Activated naive CD8-positive, alpha-beta T cell treated with anti-CD3 and anti-CD28 coated beads, Interleukin-2, amount 50 U/mL, for 16 hours (primary cell): ENCODE measurements around the gene TREM1.
"Not testable (repeated sequence)": the region's sequence is repeated elsewhere in the genome, so short reads cannot be mapped to it uniquely, and the experiment has no call there.

ENCODE experiments used
- DNase-seq: peaks from one replicate; pipeline ENCODE4 v3.0.0-alpha.2; 2020; ENCODE audit warnings: low read depth, low spot score

Gene TREM1

DNA sequence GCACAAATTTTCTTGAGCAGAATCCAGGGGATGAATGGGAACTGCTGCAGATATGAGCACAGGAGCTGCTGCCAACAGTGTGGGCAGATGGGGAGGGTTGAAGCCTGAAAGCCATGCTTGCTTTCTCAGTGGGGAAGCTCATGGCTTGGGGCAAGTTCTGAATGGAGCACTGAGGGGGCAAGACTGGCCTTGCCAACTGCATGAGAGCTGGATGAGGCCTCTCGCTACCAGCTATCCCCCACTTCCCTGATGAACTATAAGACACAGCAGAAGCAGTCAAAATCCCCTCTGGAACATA is 28.3 kb downstream of the TREM1 start:
- no peak for DNase-seq

DNA sequence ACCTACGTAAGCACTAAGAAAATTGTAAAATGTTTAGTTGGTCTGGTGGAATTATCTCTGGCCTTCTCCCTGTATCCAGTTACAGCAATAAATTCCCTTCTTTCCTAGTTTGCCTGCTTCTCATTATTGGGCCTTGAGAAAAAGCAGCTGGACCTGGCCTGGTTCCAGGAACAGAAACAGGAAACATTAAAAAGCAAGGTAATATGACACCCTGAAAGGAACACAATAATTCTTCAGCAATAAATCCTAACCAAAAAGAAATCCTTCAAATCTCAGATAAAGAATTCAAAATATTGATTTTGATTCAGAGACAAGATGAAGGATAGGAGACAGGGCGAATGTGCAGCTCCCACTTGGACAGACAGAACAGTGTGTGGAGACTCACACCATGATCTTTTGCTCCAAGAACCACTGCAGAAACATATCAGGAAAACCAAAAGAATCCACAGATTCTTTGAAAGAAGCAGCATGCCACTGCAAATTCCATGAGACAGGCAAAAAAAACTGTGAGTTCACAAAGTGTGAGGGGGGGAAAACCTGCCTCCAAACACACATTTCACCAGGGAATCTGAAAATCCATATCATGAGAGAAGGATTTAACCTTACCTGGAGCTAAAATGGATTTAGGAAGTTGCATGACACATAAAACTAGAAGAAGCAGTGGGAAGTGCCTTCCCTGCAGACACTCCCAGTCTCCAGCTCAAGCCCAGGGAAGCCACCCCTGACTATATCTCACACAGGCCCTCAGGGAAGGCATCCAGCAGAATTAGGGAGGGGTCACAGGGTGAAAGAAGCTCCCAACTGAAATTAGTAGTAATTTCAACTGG is 28.9 kb downstream of the TREM1 start:
- no peak for DNase-seq

DNA sequence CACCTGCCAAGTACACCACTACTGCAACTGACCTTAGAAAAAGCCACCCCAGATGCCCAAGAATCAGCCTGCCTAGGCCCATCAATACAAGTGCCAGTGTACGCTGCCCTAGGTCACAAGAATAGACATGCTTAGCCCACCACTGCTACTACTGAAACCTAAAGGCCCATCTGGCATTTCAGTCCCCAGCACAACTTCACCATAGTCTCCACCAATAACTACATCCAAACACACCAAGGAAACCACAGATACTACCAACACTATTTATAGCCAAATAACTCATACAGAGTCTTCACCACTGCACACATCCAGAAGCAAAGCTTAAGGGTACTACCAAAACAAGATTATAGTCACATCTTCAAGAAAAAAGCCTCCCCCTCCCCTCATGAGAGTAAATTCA is 30.1 kb downstream of the TREM1 start:
- no peak for DNase-seq

DNA sequence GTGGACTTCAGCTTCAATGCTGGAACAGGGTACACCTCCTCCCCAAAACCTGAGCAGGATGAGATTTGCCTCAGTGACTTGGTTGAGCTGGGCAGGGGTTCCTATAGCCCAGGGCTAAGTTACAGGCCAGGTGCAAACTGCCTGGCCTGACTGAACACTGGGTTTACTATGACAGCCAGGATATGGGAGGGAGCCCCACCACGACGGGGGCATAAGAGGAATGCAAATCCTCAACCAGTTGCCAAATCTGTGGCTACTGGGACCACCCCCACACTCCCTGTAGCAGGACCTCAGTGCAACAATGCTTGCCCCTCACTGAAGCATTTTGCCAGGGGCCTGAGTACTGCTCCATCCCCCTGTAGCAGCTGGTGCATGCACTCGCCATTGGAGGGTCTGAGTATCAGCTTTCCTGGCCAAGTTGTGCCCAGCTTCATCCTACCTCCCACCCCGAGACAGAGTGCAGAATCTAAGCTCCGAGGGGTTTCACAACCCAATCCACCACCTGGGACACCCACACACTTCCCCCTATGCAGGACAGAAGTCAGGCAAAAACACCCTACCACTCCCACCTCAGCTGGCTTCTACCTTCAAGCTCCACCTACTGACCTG is 30.7 kb downstream of the TREM1 start:
- DNase-seq, result no peak

DNA sequence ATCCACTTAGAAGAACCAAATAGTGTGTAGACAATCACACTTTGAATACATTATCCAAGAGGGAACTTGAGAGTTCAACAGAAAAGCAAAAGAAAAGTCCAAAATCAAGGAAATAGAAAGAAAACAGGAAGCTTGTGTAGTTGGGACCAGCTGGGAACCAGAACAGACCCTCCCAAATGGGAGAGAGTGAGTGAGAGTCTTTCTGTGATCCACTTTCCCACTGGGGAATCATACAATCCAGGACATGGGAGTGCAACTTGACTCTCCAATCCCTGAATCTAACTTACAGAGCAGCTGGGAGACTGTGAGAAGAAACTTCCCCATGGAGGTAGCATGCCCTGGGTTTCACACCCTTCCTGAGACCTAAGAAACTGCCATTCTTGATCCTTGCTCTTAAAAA is 31.4 kb downstream of the TREM1 start:
- DNase-seq, result no peak

DNA sequence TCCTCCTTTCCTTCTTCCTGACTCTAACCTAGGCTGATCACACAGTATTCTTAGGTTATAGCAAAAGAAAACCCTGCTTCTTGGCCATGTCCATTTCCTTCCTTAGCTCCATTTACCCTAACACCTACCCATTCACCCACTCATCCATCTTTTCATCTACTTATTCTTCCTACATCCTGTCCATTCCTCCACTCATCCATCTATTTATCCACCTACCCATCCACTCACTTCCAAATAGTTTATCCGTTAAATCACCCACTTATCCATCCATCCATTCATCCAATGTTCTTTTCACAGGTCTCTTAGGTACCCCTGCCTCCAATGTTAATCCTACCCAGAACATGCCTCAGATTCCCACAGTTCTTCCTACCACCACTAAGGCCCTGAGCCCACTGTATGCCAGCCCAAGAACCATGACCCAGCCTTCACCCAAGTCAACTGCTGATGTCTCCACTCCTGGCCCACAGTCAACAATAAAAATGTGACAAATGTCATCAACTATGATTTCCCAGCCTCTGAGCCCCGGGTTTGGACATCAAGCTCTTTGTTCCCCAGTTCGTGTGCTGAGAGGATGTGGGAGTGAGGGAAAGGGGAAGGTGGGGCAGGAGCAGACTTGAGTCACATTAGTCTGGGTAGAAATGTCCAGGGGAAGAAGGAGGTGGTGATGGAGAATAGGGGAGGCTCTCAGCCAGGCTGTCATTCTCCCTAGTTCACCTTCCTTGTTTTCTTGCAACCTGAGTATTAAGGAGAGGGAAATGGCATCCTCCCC is 33.9 kb downstream of the TREM1 start:
- no peak for DNase-seq

DNA sequence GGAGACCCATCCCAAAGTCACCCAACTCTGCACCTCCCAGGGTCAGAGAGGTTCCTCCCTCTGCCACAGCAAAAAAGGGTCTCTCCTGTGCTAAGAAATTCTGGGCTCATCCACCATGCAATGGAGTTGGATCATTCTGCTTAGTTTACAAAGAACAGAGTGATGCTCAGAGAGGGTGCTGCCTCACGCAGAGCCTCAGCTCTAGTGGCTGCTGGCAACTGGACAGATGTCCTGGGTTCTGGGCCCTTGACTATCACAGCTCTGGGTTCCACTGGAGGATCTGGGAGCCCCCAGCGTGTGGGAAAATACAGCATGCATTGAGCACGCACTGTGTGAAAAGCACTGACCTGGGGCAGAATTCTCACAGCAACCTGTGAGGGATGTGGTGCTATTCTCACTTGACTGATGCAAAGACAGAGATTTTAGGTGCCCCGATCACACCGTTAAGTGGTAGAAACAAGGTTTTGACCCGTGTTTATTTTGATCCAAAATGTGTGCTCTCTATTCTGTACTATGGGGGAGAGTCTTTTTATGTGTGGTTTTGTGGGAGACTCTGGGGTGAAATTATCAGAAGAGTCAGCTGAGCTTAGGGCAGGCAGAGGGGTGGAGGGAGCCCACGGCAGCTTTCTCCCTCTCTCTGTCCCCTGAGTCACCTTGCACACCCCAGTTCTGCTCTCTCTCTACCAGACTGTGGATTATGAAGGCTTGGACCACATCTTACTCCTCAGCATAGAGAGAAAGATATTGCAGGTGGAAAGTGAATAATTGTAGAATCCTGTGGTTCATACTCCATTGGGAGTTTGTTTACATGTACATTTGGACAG is 38.4 kb downstream of the TREM1 start:
- DNase-seq, result no peak

DNA sequence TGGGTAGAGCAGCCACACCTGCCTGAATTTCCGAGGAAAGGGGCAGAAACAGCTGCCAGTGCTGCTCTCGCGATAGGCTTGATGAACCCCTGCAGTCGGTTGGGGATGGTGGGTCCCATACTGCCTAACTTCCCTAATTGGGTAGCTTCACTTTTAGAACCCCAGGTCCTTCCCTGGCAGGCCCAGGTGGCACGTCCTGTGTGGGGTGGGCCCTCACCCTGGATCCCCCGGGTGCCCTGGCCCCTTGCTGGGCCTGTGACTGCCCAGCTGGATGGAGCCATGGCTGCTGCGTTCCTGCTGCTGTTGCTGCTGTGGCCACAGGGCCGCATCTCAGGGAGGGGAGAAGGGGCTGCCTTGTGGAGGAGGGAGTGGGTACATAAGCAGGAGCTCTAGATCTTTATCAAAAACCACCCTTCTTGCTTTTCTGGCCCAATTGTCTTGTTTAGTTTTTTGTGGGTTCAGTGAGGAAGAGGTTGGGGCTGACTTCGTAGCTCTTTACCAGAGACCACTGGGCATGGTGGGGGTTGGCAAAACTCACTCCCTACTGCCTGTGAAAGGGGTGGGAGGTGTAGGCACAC is 39.1 kb downstream of the TREM1 start:
- DNase-seq, result no peak

DNA sequence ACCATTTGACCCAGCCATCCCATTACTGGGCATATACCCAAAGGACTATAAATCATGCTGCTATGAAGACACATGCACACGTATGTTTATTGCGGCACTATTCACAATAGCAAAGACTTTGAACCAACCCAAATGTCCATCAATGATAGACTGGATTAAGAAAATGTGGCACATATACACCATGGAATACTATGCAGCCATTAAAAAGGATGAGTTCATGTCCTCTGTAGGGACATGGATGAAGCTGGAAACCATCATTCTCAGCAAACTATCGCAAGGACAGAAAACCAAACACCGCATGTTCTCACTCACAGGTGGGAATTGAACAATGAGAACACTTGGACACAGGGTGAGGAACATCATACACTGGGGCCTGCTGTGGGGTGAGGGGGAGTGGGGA is 40.0 kb downstream of the TREM1 start:
- DNase-seq, result not testable (repeated sequence)

DNA sequence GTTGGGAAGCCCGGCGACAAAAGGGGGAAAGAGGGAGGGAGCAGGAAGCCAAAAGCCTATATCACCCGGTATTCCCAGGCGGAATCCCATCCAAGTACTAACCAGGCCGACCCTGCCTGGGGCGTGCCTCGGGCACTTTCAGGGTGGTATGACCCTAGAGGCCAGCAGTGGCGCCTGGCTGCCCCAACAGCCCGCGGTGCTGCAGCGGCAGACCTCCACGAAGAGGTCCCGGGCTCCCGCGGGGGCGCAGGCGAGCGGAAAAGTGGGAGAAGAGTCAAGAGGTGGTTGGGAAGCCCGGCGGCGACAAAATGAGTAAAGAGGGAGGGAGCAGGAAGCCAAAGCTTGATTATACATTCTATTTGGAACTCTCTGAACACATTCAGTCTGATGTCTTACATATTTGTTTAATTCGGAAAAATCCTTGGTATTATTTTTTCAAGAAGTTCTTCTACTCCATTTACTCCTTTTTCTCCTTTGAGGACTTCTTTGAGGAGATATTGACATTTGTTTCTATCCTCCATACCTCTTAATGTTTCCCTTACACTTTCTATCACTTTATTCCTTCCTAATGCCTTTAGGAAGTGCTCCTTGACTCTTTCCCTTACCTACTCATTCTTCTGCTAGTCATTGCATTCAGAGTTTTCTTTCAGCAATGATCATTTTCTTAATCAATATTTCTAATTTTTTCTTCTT is 46.9 kb downstream of the TREM1 start:
- DNase-seq, result no peak

DNA sequence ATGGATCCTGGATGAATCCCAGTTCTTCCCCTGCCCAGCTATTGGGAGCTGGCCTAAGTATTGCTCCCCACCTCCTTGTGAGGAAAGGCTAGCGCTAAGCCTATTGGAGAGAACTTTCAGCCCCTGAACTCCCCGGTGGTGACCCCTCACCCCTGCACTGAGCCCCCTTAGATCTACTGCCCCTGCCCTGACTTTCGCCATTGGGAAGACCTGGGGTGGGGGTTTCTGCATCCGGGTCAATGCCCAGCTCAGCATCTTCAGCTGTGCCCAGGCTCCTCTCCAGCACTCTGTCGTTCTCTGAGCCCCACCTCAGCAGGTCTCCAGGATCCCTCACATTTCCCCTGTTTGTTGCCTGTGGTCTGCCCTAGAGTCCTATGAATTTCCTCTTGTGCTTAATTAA is 49.4 kb downstream of the TREM1 start:
- DNase-seq, result no peak

DNA sequence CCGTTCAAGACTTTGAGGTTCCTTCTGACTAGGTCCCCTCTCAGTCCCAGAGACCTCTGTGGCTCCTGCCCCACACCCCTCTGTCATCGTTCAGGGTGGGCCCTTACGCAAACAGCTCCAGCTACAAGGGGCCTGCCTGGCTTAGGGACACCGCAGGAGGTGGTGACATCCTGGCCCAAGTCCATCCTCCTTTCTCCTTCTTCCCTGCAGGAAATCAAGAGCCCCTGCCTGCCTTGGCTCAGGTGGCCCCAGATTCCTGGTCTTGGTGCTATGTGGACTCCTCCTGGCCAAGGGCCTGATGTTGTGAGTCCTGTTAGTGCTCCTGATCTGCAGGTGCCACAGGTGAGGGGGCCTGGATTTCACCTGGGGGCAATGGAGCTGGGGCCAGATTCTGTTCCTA is 50.2 kb downstream of the TREM1 start:
- DNase-seq, result no peak

DNA sequence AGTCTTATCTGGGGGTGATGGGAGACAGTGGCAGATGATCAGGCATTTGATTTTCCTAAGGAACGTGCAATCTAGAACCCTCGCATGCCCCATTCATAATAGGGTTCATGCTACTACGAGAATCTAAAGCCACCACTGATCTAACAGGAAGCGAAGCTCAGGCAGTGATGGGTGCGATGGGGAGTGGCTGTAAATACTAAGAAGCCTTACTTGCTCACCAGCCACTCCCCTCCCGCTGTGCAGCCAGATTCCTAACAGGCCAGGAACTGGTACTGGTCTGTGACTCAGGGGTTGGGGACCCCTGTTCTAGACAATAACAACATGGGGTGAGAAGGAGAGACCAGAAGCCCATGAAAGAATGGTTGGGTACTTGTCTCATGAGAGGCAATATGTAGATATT is 53.8 kb downstream of the TREM1 start:
- no peak for DNase-seq

DNA sequence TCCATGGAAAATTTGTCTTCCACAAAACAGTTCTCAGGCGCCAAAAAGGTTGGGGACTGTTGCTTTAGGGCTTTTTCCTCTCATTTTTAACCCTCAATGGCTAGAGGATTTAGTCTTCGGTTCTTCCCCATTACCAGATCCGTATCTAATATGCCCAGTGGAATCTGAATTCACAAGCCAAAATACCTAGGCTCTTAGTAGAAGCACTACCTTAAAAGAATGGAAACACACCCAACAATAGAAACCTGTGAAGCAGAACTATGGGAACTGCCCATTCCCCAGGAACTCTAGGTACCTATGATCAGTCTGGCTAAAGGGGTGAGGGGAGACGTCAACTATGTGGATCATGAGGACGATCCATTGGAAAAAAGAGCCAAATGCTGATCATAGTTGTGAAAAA is 55.2 kb downstream of the TREM1 start:
- no peak for DNase-seq

DNA sequence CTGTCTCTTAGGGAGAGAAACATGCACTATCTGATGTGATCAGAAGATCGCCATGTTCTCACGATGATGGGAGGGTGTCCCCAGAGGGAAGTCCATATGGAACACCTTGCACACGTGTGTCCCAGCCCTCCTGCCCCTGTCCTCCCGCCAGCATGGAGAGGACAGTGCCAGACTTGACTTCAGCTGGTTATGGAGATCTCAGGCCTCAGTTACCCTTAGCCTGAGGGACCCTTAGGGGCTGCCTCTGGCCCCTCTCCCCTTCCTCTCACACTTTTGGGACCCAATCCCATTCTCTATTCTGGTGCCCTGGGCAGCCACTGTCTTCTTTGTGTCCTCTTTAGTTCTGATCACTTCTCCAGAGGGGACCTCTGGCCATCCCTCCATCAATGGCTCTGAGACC is 56.8 kb downstream of the TREM1 start:
- no peak for DNase-seq

DNA sequence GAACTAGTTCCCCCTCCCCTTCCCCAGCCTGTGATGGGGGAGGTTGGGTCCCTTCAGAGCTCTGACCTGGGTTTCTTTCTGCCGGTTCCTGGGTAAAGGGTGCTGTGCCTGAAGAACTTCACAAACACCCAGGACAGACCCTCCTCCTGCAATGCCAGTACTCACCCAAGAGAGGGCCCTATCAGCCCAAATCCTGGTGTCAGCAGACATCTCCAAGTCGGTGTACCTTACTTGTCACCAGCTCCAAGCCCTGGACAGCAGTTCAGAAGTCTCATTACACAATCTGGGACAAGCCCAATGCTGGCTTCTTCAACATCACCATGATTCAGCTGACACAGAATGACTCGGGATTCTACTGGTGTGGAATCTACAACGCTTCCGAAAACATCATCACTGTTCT is 57.9 kb downstream of the TREM1 start:
- no peak for DNase-seq

DNA sequence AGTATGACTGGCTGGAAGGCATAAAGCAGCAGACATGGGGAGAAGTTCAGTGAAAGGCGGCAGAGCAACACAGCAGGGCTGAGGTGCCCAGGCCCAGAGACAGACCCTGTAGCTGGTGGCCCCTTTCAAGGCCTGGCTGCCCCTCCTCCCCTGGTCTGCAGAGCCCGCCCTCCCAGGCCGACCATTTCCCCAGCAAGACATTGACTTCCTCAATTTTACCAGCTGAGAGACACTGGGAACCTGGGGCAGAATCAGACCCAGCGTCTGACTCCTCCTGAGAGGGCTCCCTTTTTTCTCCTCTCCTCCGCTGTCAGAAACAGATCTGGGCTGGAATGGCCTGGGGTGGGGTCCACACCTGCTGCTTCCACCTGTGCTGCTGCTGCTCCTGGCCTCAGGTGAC is 58.4 kb downstream of the TREM1 start, which contains the start of gene TREML4:
TREML4 (plus strand) TSS at position 254 of the 400 bp plus-strand sequence; CDS start at position 333, 79 bp downstream.
- DNase-seq, result no peak

DNA sequence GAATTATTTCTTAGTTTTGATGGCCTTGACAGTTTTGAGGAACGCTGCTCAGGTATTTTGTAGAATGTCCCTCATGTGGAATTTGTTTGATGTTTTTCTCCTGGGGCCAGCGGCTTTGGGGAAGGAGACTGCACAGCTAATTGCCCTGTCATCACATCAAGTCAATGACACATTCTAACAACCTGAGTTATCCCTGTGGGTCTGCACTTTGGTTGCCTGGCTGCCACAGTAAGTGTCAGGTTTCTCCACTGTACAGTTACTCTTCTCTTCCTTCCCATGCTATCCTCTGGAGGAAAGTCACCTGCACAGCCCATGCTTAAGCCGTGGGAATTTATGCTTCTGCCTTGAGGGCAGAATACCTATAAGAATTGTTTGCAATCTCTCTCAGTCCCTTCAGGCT is 59.7 kb downstream of the TREM1 start:
- no peak for DNase-seq

DNA sequence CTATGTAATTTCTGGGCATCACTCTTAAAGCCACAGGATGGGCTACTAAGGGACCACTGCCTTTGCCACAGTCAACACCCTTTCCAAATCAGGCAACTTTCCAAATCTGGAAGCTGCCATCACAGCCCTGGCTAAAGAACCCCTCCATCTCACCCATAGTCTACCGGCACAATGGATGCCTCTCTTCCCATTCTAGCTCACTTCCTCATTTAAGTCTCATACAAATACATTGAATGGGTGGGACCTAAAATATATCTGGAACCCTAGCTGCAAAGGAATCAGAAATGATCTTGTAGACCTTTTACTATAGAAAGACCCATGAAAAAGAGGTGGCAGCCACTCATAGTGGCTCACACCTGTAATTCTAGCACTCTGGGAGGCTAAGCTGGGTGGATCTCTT is 61.7 kb downstream of the TREM1 start:
- DNase-seq, result no peak
